Activated B cell treated with CpG ODN at 0.5 μM for 24 hours (primary cell): Measurements from ENCODE around the gene DCAF16. TPM values are rescaled to one million over a fixed set of nuclear protein-coding genes. Genes with fewer than 3 reads are reported as not detected.

Experiments
- ATAC-seq: fragments of 200-7000 bp; cut with Tn5 transposase; one replicate; pipeline ENCODE4 v1.10.0; 2021; ENCODE audit warnings: low read depth, mild to moderate bottlenecking, moderate library complexity
- CTCF ChIA-PET: fragments of 350-600 bp; sonication (Branson Sonifier 250); formaldehyde crosslinking; loops from one replicate; lab custom pipeline; 2021; ENCODE audit warnings: antibody characterized with exemption; lab: Charles Lee
- POLR2A ChIA-PET: fragments of 350-600 bp; sonication (Branson Sonifier 250); formaldehyde crosslinking; loops from one replicate; lab custom pipeline; 2021; ENCODE audit warnings: antibody characterized with exemption; lab: Charles Lee
- DNase-seq: peaks from one replicate; pipeline ENCODE4 v3.0.0; 2022
- H3K27ac Mint-ChIP-seq: one replicate; pipeline ENCODE4 v1.8.0; 2020; ENCODE audit warnings: mixed read lengths
- H3K27me3 Mint-ChIP-seq: one replicate; pipeline ENCODE4 v1.8.0; 2021; ENCODE audit warnings: mixed read lengths
- H3K36me3 Mint-ChIP-seq: one replicate; pipeline ENCODE4 v1.8.0; 2021; ENCODE audit warnings: low read depth, mixed read lengths
- H3K4me1 Mint-ChIP-seq: one replicate; pipeline ENCODE4 v1.8.0; 2021; ENCODE audit warnings: mixed read lengths
- H3K4me3 Mint-ChIP-seq: one replicate; pipeline ENCODE4 v1.8.0; 2020; ENCODE audit warnings: mild to moderate bottlenecking, mixed read lengths
- H3K9me3 Mint-ChIP-seq: one replicate; pipeline ENCODE4 v1.8.0; 2020; ENCODE audit warnings: mixed read lengths
- intact Hi-C: fragments of 100-400 bp; cut with micrococcal nuclease; formaldehyde crosslinking; loops from one replicate; pipeline ENCODE4 v1.15.1; 2024
- total RNA-seq: library from RNA; stranded (reverse); gene quantifications from 2 replicates; pipeline ENCODE4 v1.2.3, GENCODE V29; 2022
- TF ChIP-seq, protein P1 (sequence below): fragments of 200-600 bp; IDR thresholded peaks from one replicate; pipeline ENCODE4 v1.8.0; 2022; ENCODE audit warnings: antibody characterized with exemption, mild to moderate bottlenecking

DCAF16 gene
- total RNA-seq, 1 donor from 2014 or later, result 57.2 TPM

DNA sequence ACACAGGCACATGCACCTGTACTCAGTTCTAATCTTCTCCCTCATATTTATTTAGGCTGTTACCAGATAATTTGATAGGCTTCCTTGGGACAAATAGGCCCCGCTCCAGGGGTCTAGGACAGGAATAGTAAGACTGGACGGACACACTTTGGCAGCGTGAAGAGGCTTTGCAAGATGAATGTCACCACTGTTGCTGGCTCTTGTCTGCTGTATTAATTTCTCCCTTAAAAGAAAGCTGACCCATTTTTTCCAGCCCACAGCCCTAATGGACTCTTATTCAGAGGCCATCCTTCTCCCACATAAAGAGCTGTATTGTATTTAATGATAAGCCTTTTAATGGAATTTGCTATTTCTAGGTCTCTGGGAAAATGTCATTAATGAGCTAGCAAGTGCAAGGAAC lies 47.1 kb downstream of the DCAF16 start:
- Mint-ChIP-seq H3K36me3 (no peaks in the 10 kb centered on the region), H3K27ac (no peak overlapping the region), H3K4me1 (no peaks in the 10 kb centered on the region), H3K27me3 (no peaks in the 10 kb centered on the region), H3K4me3 (no peak overlapping the region), H3K9me3 (no peaks in the 10 kb centered on the region)
- POLR2A ChIA-PET, result no interaction called here
- DNase-seq (no peak), ATAC-seq (no peak)
- CTCF ChIA-PET, result no interaction called here
- TF ChIP-seq, protein P1, sequence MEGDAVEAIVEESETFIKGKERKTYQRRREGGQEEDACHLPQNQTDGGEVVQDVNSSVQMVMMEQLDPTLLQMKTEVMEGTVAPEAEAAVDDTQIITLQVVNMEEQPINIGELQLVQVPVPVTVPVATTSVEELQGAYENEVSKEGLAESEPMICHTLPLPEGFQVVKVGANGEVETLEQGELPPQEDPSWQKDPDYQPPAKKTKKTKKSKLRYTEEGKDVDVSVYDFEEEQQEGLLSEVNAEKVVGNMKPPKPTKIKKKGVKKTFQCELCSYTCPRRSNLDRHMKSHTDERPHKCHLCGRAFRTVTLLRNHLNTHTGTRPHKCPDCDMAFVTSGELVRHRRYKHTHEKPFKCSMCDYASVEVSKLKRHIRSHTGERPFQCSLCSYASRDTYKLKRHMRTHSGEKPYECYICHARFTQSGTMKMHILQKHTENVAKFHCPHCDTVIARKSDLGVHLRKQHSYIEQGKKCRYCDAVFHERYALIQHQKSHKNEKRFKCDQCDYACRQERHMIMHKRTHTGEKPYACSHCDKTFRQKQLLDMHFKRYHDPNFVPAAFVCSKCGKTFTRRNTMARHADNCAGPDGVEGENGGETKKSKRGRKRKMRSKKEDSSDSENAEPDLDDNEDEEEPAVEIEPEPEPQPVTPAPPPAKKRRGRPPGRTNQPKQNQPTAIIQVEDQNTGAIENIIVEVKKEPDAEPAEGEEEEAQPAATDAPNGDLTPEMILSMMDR, result no peak
- intact Hi-C loops, result no loop called here

DNA sequence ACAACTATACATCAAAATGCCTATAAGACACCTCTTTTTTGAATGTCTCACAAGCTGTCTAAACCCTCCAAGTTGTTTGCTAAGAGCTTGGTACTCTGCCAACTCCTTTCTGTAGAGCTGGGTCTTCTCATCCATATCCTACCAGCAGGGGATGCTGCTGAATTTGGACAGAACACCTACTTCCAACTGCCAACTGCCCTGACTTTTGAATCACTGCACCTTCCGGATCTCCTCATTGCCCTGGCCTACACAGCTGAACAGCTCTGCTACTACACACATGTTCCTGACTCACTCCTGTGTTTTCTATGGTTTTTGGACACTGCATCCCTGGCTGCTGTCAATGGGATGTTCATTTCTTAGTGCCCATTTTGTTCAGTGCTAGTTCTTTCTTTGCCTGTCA lies 47.8 kb downstream of the DCAF16 start:
- CTCF ChIA-PET, result no interaction called here
- Mint-ChIP-seq H3K4me1 (no peaks in the 10 kb centered on the region), H3K36me3 (no peaks in the 10 kb centered on the region), H3K4me3 (no peak overlapping the region), H3K27ac (no peak overlapping the region), H3K27me3 (no peaks in the 10 kb centered on the region), H3K9me3 (no peaks in the 10 kb centered on the region)
- DNase-seq (no peak), ATAC-seq (no peak)
- intact Hi-C loops, result no loop called here
- TF ChIP-seq, protein P1, result no peak
- POLR2A ChIA-PET, result no interaction called here

DNA sequence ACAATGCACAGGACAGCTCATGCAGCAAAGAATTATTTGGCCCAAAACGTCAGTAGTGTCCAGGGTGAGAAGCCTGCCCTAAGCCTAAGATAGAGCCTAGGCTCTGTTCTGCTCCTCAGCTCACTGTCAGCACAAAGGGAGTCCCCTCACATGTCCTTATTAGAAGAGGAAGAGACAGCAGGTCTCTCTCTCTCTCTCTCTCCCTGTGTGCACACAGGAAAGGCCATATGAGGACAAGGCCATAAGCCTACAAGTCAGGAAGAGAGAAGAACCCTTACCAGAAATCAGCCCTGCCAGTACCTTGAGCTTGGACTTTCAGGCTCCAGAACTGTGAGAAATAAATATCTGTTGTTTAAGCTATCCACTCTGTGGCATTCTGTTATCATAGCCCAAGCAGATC lies 49.5 kb downstream of the DCAF16 start:
- ATAC-seq, result no peak
- ChIA-PET POLR2A (no interaction called here), CTCF (no interaction called here)
- intact Hi-C loops, result no loop called here
- H3K9me3 Mint-ChIP-seq, result no peaks in the 10 kb centered on the region
- no peaks in the 10 kb centered on the region for H3K36me3 Mint-ChIP-seq
- H3K27ac Mint-ChIP-seq, result no peak overlapping the region
- no peak overlapping the region for H3K4me3 Mint-ChIP-seq
- H3K27me3 Mint-ChIP-seq, result peaks cover under 1% of the 10 kb centered on the region
- DNase-seq, result no peak
- no peaks in the 10 kb centered on the region for H3K4me1 Mint-ChIP-seq
- TF ChIP-seq, protein P1, result no peak

DNA sequence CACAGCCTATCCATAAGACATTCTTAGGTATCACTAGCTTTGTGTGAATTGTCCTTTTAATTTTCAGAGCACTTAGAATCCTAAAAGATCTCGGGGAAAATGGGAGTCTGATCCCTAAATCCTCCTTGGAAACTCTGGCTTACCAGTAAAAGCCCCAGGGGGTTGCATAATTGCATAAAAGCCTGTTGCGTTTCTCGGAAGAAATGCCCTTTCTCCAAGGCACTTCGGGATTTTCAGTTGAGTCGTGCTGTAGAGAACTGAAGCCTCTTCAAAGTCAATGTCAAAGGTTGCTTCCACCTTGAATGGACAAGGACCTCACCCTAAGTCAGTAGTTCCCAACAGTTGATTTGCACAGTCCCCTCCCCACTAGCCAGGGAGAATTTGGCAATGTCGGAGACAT lies 49.9 kb downstream of the DCAF16 start:
- intact Hi-C loops, result no loop called here
- Mint-ChIP-seq H3K27ac (no peak overlapping the region), H3K4me3 (no peak overlapping the region), H3K4me1 (no peaks in the 10 kb centered on the region), H3K27me3 (peaks cover 3% of the 10 kb centered on the region), H3K9me3 (no peaks in the 10 kb centered on the region), H3K36me3 (no peaks in the 10 kb centered on the region)
- CTCF ChIA-PET, result no interaction called here
- no peak for ATAC-seq
- POLR2A ChIA-PET, result no interaction called here
- DNase-seq, result no peak
- TF ChIP-seq, protein P1, result no peak

DNA sequence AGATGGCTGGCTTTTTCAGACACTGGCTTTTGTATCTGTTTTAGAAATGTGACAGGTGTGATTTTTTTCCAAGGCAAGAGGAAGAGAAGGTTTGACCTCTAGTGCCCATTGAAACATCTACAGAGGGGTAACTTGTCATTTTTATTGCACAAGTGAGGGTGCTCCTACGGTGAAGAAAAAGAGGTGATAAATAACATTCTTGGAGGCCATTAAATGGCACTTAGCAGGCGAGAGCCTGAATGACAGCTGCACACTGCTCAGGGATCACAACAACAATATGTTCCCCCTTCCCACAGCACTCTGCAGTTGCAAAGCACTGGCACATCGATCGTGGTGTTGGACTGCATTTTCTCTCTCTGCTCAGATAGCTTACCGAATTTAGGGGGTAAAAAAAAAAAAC lies 52.1 kb downstream of the DCAF16 start:
- intact Hi-C loops, result no loop called here
- Mint-ChIP-seq H3K36me3 (no peaks in the 10 kb centered on the region), H3K27me3 (peaks cover 6% of the 10 kb centered on the region), H3K4me3 (no peak overlapping the region), H3K9me3 (no peaks in the 10 kb centered on the region), H3K27ac (no peak overlapping the region), H3K4me1 (no peaks in the 10 kb centered on the region)
- no peak for ATAC-seq
- ChIA-PET POLR2A (no interaction called here), CTCF (no interaction called here)
- no peak for DNase-seq
- TF ChIP-seq, protein P1, result no peak
